ENCODE data around the gene IBTK. TPM values are rescaled to one million over a fixed set of nuclear protein-coding genes. Genes with fewer than 3 reads are reported as not detected.
A peak's percentile ranks its signal among the peaks of the same experiment; 100 is the strongest.

IBTK gene
- total and polyA plus RNA-seq, 2 experiments from 2014 or later, result 17.3 to 60.3 TPM

GRCh38 chr6:82145926-82146452 is 101.6 kb downstream of the IBTK start:
- Histone ChIP-seq H3K9me3 (ENCODE audit: low read depth) (no peaks in the 10 kb centered on the region), H3K27me3 (no peaks in the 10 kb centered on the region), H3K9me2 (replicated peaks; ENCODE audit: insufficient read depth) (no peaks in the 10 kb centered on the region), H2AFZ (no peak overlapping the region), H3K27ac (no peak overlapping the region), H3K36me3 (replicated peaks; ENCODE audit: insufficient read depth, low read depth) (no peaks in the 10 kb centered on the region), H4K20me1 (ENCODE audit: insufficient read depth, poor library complexity, severe bottlenecking) (no peaks in the 10 kb centered on the region), H3K4me3 (no peak overlapping the region), H3K4me1 (ENCODE audit: insufficient read depth) (peaks cover 20% of the 10 kb centered on the region), H3K79me2 (no peaks in the 10 kb centered on the region), H3K4me2 (no peak overlapping the region)
- TF ChIP-seq CTCF (IDR thresholded peaks at IDR 0.05; ENCODE audit: poor library complexity) (no peak), EZH2 (IDR thresholded peaks at IDR 0.05; ENCODE audit: borderline replicate concordance) (no peak), EZH2phosphoT487 (IDR thresholded peaks at IDR 0.05; ENCODE audit: low read depth, severe bottlenecking, unreplicated experiment) (no peak)
- DNase-seq (ENCODE audit: low spot score), result no peak

GRCh38 chr6:82144852-82145340 is 102.6 kb downstream of the IBTK start:
- Histone ChIP-seq H3K9me2 (replicated peaks; ENCODE audit: insufficient read depth) (no peaks in the 10 kb centered on the region), H3K4me1 (ENCODE audit: insufficient read depth) (peaks cover 20% of the 10 kb centered on the region), H2AFZ (peak overlapping the region; percentile 32), H3K27me3 (no peaks in the 10 kb centered on the region), H3K4me2 (peak overlapping the region; percentile 47), H3K79me2 (no peaks in the 10 kb centered on the region), H4K20me1 (ENCODE audit: insufficient read depth, poor library complexity, severe bottlenecking) (no peaks in the 10 kb centered on the region), H3K27ac (peak overlapping the region; percentile 90), H3K36me3 (replicated peaks; ENCODE audit: insufficient read depth, low read depth) (no peaks in the 10 kb centered on the region), H3K4me3 (no peak overlapping the region), H3K9me3 (ENCODE audit: low read depth) (no peaks in the 10 kb centered on the region)
- peak; percentile 78 for DNase-seq (ENCODE audit: low spot score)
- no peak for TF ChIP-seq CTCF (IDR thresholded peaks at IDR 0.05; ENCODE audit: poor library complexity)
- TF ChIP-seq EZH2 (IDR thresholded peaks at IDR 0.05; ENCODE audit: borderline replicate concordance), result no peak
- TF ChIP-seq EZH2phosphoT487 (IDR thresholded peaks at IDR 0.05; ENCODE audit: low read depth, severe bottlenecking, unreplicated experiment), result no peak
- WGBS (ENCODE audit: low lambda C conversion rate, missing lambda C conversion rate), result 24% methylated on average over 5 of the region's 5 CpGs

GRCh38 chr6:82144007-82144851 is 103.3 kb downstream of the IBTK start:
- peak; percentile 81 for DNase-seq (ENCODE audit: low spot score)
- Histone ChIP-seq H3K4me2 (peak overlapping the region; percentile 47), H3K27ac (peak overlapping the region; percentile 90), H3K9me3 (ENCODE audit: low read depth) (no peaks in the 10 kb centered on the region), H2AFZ (no peak overlapping the region), H4K20me1 (ENCODE audit: insufficient read depth, poor library complexity, severe bottlenecking) (no peaks in the 10 kb centered on the region), H3K4me3 (no peak overlapping the region), H3K36me3 (replicated peaks; ENCODE audit: insufficient read depth, low read depth) (no peaks in the 10 kb centered on the region), H3K4me1 (ENCODE audit: insufficient read depth) (peaks cover 20% of the 10 kb centered on the region), H3K27me3 (no peaks in the 10 kb centered on the region), H3K79me2 (no peaks in the 10 kb centered on the region), H3K9me2 (replicated peaks; ENCODE audit: insufficient read depth) (no peaks in the 10 kb centered on the region)
- TF ChIP-seq CTCF (IDR thresholded peaks at IDR 0.05; ENCODE audit: poor library complexity) (no peak), EZH2 (IDR thresholded peaks at IDR 0.05; ENCODE audit: borderline replicate concordance) (no peak), EZH2phosphoT487 (IDR thresholded peaks at IDR 0.05; ENCODE audit: low read depth, severe bottlenecking, unreplicated experiment) (no peak)
- 37% methylated on average over 8 of the region's 8 CpGs for WGBS (ENCODE audit: low lambda C conversion rate, missing lambda C conversion rate)
